OCI-LY1 (cell line): ENCODE measurements around the gene CATSPERD.

Experiments used
- EZH2 ChIP-seq: fragments of 200-600 bp; sonication (generic), shearing (Covaris generic); IDR thresholded peaks from 2 replicates; pipeline ENCODE4 v1.8.0; 2017; ENCODE audit warnings: borderline replicate concordance, mixed run types, mild to moderate bottlenecking, antibody characterized with exemption, low read length, moderate library complexity, mixed read lengths
- TF ChIP-seq, protein P1 (sequence below): fragments of 200-600 bp; sonication (generic), shearing (Covaris generic); IDR thresholded peaks from 2 replicates; pipeline ENCODE4 v1.5.1; 2017; ENCODE audit warnings: mild to moderate bottlenecking, antibody characterized with exemption, low read length, moderate library complexity, mixed read lengths

DNA sequence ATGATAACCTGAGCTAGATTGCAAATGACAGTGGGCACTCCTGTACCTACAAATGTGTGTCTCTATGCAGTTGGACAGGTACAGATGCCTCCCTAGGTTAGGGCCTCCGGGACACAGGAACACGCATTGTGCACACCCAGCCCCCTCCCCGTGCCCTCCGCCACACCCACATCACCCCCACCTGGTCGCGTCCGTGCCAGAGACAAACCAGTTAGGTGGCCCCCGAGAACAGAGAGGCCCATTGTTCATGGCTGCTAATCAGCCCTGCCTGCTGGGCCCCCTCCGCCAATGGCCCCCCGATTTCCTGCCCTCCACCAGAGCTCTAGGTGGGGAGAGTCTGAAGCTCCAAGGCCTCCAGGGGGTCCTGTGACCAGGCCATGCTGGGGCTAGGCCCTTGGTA is 98.2 kb downstream of the CATSPERD start:
- TF ChIP-seq, protein P1, sequence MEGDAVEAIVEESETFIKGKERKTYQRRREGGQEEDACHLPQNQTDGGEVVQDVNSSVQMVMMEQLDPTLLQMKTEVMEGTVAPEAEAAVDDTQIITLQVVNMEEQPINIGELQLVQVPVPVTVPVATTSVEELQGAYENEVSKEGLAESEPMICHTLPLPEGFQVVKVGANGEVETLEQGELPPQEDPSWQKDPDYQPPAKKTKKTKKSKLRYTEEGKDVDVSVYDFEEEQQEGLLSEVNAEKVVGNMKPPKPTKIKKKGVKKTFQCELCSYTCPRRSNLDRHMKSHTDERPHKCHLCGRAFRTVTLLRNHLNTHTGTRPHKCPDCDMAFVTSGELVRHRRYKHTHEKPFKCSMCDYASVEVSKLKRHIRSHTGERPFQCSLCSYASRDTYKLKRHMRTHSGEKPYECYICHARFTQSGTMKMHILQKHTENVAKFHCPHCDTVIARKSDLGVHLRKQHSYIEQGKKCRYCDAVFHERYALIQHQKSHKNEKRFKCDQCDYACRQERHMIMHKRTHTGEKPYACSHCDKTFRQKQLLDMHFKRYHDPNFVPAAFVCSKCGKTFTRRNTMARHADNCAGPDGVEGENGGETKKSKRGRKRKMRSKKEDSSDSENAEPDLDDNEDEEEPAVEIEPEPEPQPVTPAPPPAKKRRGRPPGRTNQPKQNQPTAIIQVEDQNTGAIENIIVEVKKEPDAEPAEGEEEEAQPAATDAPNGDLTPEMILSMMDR = no peak
- no peak for TF ChIP-seq EZH2
